HS-27A (cell line): ENCODE measurements around the gene ARIH1.
"Not testable (repeated sequence)": the region's sequence is repeated elsewhere in the genome, so short reads cannot be mapped to it uniquely, and the experiment has no call there.

Source experiments
- DNase-seq: peaks from one replicate; pipeline ENCODE4 v3.0.0-alpha.2; 2012; ENCODE audit warnings: low read depth, missing footprints

The ARIH1 gene

DNA sequence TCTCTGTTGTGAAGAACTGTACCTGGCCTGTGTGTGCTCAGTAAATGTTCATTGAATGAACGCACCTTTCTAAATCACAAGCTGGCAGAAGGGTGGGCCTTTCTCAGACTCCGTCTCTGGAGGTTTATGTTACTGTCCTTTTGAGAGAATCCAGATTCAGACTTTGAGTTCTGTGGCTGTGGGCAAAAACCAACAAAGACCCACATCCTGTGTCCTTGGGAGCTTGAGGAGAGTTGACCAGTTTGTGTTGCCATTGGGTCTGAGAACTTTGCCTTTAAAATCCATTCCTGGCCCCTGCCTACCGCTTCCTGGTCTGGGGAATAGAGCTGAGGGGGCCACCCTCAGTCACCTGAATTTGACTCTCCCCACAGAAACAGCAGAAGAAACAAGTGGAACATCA is 134.0 kb downstream of the ARIH1 start:
- DNase-seq = not testable (repeated sequence)

DNA sequence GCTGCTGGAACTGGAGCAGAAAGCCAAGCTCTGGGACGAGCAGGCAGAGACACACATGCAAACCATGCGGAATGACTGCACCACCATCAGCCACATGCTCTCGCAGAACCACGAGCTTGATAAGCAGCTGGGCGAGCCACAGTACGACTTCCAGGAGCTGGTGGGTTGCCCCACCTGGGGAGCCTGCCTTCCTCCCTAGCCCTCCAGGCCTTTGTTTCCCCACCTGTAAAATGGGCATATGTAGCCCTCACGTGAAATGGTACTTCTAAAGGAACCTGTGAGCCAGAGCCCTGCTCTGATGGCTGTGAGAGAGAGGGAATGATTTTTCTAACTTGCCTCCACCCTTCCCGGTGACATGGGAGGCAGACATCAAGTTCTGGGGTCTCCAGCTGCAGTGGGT is 135.7 kb downstream of the ARIH1 start:
- no peak for DNase-seq

DNA sequence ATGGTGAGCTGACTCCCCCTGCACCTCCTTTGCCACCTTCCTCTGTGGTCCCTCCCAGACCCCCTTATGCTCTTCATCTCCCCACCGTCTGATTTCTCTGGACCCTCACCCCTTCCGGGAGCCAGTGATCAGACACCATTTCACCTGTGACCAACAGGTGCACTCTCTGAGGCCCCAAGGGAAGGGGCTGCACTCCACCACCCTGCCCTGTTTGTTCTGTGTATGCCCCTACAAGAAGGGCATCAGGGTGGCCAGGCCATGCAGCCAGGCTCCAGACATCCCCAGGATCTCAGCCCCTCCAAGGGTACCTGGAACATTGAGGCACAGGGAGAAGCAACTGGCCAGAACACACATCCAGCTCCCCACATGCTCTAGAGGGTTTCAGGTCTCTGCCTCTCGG is 138.2 kb downstream of the ARIH1 start:
- not testable (repeated sequence) for DNase-seq

DNA sequence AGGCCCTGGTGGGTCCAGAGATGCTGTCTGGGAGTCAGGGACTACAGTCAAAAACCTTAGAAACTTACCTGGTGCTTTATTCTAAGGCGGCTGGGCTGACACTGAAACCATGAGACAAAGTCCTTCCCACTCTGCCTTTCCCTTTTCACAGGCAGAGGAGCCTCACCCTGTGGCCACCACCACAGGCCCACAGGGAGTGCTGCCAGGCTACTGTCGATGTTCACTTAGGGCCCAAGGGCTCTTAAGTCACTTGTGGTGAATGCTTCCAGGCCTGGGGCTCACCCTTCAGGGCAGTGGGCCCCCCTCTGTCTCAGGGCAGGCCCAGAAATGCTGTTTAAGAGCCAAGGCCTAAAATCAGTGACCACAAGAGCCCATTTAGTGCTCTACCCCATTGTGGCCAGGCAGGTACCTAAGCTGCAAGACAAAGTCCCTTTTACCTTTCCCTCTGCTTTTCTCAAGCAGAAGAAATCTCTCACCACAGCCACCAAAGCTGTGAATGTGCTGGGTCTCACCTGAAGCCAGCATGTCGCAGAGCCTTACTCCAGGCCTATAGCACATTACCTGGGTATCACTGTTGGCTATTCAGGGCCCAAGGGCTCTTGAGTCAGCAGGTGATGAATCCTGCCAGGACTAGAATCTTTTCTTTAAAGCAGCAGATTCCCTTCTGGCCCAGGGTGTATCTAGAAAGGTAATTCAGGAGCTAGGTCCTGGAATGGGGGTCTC is 140.8 kb downstream of the ARIH1 start:
- DNase-seq = no peak

DNA sequence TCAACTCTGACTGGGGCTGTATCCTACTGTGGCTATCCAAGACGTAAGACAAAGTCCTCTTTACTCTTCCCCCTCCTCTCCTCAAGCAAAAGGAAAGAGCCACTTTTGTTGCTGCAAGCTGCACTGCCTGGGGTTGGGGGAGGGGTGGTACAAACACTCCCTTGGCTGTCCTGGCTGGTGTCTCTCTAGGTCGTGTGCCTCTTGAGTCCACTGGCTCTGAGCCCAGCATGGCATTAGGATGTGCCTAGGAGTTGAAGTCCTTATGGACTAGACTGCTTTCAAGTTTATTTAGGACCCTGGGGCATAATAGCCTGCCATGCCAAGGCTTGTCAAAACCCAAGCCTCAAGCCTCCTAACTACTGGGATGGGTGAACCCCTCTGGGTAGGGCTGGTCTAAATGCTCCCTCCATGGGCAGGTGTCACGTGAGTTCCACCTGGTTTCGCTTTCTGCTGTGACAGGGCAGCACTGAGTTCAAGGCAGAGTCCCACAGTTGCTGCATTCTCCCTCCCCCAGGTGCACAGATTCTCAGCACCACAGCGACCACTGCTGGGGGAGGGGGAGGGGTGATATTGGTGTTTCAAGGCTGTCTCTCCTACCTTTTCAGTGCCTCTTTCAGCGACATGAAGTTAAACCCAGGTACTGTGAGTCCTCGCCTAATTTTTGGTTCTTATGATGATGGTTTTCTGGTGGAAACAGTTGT is 141.6 kb downstream of the ARIH1 start:
- DNase-seq = not testable (repeated sequence)

DNA sequence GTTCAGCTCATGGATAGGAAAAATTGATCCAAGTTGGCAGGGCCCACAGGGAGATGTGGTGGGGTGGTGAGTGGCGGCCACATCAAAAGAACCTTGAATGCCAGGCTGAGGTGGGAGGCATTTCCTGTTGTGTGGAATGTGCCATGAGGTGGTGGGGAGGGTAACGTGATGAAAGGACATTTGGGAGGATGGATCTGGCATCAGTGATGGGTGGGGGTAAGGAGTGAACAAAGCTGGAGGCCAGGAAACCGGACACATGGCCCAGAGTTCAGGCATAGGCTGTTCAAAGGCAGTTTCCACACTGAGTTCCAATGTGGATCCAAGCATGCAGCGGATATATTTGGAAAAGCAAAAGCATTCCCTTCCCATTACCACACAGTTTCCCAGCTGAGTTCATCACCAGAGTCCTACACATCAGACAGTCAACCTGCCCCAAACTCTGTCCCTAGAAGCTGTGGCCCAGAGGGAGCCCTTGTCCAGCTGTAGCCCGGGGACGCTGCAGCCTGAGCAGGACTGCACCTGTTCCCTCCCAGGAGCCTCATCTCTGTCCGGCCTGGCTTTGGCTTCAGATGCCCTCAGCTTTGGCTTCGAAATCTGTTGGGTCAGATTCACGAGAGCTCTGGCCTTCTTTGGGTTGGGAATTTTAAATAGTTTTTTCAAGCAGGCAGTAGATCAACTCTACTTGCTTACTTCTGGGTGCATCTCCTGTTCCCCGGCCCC is 142.5 kb downstream of the ARIH1 start:
- DNase-seq = no peak

DNA sequence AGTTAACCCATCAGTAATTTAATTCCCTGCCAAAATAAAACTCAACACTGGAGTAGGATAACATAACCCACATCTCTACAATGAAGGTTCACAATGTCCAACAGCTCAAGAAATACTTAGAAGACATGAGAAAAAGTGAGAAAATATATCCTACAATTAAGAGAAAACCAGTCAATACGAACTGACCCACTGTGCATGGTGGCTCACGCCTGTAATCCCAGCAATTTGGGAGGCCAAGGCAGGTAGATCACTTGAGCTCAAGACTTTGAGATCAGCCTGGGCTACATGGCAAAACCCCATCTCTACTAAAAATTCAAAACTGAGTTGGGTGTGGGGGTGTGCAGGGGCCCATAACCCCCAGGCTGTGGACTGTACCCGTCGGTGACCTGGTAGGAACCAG is 149.7 kb downstream of the ARIH1 start:
- not testable (repeated sequence) for DNase-seq

DNA sequence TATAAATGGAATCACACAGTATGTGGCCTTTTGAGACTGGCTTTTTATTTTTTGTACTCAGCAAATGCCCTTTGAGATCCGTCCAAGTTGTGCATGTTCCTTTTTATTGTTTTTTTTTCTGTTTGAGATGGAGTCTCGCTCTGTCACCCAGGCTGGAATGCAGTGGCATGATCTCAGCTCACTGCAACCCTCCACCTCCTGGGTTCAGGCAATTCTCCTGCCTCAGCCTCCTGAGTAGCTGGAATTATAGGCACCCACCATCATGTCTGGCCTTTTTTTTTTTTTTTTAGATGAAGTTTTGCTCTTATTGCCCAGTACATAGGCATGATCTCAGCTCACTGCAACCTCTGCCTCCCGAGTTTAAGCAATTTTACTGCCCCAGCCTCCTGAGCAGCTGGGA is 152.0 kb downstream of the ARIH1 start:
- not testable (repeated sequence) for DNase-seq

DNA sequence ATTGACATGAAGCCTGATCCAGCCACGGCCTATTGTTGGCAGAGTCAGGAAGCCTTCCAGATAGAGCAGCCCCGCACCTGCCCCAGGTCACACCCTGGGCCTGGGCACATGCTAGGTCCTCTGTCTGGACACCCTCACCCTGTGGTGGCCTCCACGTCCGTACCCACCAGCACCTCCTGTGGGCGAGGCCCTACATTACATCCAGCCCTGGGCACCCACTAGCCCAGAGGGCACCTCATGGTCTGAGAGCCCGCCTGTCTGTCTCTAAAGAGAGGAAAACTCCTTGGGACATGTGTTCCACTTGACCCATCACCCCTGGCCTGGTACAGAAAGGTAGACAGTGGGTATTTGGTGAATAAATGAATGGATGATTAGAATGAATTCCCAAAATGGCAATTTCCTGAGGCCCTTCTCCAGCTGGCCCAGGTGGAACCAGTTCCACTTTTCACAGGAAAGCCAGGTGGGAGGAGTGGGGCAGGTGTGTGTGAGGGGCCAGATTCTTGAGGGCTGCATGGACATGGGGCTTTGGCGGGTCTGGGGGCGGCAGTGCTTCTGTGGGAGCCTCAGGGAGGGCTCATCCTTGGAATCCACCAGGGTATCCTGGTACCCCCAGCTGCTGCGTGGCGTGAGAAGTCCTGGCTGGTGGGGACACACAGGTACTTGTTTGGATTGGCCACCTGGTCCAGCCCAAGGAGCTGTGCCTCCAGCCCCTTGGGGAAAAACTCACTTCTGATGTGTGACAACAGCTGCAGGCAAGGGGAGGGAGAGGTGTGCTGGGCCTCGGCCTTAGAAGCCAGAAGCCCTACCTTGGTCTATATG is 154.3 kb downstream of the ARIH1 start:
- DNase-seq = not testable (repeated sequence)

DNA sequence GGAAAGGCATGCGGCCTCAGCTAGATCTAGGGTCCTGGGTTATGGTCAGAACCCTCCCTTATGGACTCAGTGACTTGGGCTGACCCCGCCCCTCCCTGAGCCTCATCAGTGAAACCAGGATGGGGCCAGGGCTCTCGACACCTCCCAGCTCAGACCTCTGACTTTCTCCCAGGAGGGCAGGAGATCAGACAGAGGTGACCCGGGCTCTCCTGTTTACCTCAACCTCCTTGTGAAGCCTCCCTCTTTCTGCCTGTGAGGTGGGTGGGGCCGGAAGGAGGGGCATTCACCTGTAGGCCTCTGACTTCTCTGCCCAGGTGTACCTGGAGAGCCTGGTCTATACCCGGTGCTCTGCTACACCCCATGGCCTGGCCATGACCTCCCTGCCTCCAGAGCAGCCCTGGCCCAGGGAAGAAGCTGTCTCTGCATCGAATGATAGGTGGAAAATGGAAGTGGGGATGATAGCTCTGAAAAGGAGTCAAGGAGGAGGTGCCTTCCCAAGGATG is 155.0 kb downstream of the ARIH1 start:
- DNase-seq = not testable (repeated sequence)

DNA sequence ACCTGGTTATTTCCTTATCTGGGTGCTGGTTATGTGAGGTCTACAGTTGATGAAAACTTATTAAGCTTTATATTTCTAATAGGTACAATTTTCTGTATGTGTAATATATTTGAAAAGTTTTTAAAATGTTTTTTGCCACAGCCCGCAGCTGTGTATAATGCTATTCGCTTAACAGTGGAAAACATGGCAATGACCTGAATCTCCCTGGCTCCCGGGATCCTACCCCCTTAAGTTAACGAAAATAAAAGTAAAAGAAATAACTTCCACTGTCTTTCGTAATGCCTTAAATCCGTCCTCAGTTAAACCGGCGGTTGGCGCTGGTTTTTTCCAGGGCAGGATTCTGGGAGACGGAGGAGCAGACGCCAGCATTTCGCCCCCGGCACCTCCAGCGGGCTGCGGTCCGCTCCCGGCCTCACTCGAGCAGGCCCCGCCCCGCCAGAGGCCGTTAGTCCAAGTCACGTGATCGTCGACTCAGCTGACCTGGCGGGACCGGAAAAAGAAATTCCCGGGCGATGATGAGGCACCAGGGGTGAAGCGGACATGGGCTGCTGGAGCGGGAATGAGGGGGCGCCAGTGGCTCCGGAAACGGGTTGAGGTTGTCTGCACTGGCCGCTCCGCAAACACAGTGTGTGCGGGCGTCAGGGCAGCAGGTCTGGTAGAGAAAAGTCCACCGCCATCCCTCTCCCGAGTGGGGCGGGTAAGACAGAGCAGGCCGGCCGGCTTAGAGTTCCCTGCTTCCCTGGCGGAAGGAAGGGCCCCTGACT is 162.6 kb downstream of the ARIH1 start:
- DNase-seq = peak; percentile 19

DNA sequence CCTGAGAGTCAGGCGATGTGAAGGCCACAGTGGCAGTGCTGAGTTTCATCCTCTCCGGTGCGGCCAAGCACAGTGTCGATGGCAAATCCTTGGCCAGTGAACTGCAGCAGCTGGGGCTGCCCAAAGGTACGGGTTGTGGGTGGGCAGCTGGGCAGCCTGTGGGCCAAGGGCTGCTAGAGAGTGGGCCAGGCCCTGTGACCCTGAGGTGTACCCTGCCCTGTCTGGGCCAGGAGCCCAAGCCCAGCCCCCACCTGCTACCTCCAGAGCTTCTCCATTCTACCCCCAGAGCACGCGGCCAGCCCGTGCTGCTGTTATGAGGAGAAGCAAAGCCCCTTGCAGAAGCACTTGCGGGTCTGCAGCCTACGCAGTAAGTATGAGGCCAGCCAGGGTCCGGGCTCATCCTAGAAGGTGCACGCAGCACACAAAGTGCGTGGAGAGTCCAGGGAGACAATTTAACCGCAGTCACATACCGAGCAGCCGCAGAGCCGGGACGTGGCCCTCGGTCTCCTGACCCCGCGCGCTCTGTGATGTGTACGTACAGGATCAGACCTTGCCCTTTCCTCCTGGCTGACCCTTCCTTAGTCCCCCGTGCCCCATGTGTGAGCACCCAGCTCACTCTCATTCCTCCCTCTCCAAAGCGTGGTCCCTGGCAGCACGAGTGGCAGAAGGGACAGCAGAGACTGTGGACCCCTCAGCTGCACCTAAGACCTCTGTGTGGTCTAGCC is 165.8 kb downstream of the ARIH1 start:
- DNase-seq = not testable (repeated sequence)

DNA sequence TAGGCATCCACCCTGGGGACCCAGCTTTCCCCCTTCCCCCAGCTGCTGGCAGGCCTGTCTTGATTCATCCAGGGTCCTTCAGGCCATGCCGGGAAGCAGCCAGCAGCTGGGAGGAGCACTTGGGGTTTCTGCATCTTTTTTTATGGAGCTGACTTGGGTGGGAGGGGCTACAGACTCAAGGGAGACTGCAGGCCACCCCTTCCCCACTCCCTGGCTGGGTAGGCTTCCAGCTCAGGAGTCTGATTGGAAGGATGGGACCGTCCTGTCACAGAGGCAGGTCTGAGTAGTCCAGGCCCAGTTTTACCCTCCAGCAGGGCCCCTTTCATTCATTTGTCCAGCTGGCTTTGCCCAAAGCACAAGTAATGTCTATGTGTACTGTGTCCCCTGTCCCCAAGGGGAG is 168.1 kb downstream of the ARIH1 start:
- not testable (repeated sequence) for DNase-seq

DNA sequence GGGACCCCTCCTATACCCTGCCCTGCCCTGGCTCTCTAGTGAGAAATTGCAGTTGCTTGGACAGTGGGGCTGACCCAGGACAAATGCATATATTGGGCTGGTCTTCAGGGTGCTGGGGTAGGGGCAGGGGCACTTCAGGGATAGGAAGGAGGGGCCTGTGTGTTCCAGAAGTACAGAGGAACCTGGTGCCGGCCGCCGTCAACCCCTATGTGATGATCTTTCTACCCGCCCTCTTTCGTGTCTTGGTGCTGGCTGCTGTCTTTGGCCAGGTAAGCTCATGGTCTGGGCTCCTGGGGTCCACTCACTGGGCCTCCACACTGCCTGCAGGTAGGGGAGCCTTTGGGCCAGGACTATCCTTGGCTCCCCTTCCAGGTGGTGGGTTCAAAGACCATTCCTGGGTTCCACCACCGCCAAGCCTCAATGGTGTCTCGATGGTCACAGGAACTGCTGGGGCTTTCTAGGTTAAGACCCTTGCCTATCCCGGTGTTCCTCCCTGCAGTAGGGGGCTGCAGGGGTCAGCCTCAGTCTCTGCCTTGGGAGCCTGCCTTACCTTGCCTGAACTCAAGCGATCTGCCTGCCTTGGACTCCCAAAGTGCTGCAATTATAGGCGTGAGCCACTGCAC is 174.6 kb downstream of the ARIH1 start:
- DNase-seq = not testable (repeated sequence)
